NCI-H2107 treated with DMSO at 0.1 percent for 48 hours (cell line): ENCODE measurements around the gene LTBP1.
"Not testable (repeated sequence)": the region's sequence is repeated elsewhere in the genome, so short reads cannot be mapped to it uniquely, and the experiment has no call there.

Source experiments
- DNase-seq: peaks from one replicate; lab custom pipeline; 2025; ENCODE audit not compliant: unreplicated experiment; lab: John Stamatoyannopoulos, UW

LTBP1 gene

GRCh38 chr2:32960647-32961403 lies 14.1 kb downstream of the LTBP1 start:
- DNase-seq = no peak

GRCh38 chr2:32962690-32963089 lies 15.9 kb downstream of the LTBP1 start:
- no peak for DNase-seq

GRCh38 chr2:32963941-32964340 lies 17.2 kb downstream of the LTBP1 start:
- DNase-seq = no peak

- no peak for DNase-seq
Observed at GRCh38 chr2:32965523-32966171, 18.9 kb downstream of the LTBP1 start.

GRCh38 chr2:32969444-32970162 lies 22.9 kb downstream of the LTBP1 start:
- DNase-seq = no peak

- not testable (repeated sequence) for DNase-seq
Observed at GRCh38 chr2:32973772-32974171, 27.0 kb downstream of the LTBP1 start.

- no peak for DNase-seq
Observed at GRCh38 chr2:32976409-32977063, 29.8 kb downstream of the LTBP1 start.

GRCh38 chr2:32977228-32977758 lies 30.5 kb downstream of the LTBP1 start:
- DNase-seq = no peak

GRCh38 chr2:32981612-32982011 lies 34.9 kb downstream of the LTBP1 start:
- no peak for DNase-seq

GRCh38 chr2:32983193-32983924 lies 36.6 kb downstream of the LTBP1 start:
- not testable (repeated sequence) for DNase-seq

GRCh38 chr2:32986480-32986879 lies 39.7 kb downstream of the LTBP1 start:
- no peak for DNase-seq

GRCh38 chr2:32988525-32988924 lies 41.8 kb downstream of the LTBP1 start:
- no peak for DNase-seq

GRCh38 chr2:32990556-32990955 lies 43.8 kb downstream of the LTBP1 start:
- DNase-seq = no peak

GRCh38 chr2:32991091-32991845 lies 44.5 kb downstream of the LTBP1 start:
- DNase-seq = no peak

GRCh38 chr2:32993005-32993539 lies 46.3 kb downstream of the LTBP1 start:
- no peak for DNase-seq

- no peak for DNase-seq
Observed at GRCh38 chr2:32997705-32998104, 51.0 kb downstream of the LTBP1 start.

- DNase-seq = no peak
Observed at GRCh38 chr2:33000986-33001385, 54.2 kb downstream of the LTBP1 start.

GRCh38 chr2:33001823-33002222 lies 55.1 kb downstream of the LTBP1 start:
- DNase-seq = no peak

GRCh38 chr2:33002863-33003262 lies 56.1 kb downstream of the LTBP1 start:
- no peak for DNase-seq

GRCh38 chr2:33005057-33005456 lies 58.3 kb downstream of the LTBP1 start:
- no peak for DNase-seq
